T-cell (primary cell): ENCODE data around the gene MITF. TPM values are rescaled to one million over a fixed set of nuclear protein-coding genes. Genes with fewer than 3 reads are reported as not detected.

Experiments used
- ATAC-seq, 4 experiments: fragments of 200-7000 bp in 3 of 4; fragments of 150-1000 bp in 1 of 4; cut with Tn5 transposase; replicated peaks in 1 of 4; 1 replicate in 3 of 4; 2 replicates in 1 of 4; pipeline ENCODE4 v1.10.0; 2021; ENCODE audit warnings: moderate library complexity in 3 of 4, mild to moderate bottlenecking in 2 of 4, moderate number of reproducible peaks in 1 of 4
- CTCF ChIA-PET, 2 donors: fragments of 300-600 bp; sonication (Branson Sonifier 250); formaldehyde crosslinking; loops; one replicate each; lab custom pipeline; 2022; ENCODE audit warnings: antibody characterized with exemption in 2 of 2; lab: Charles Lee
- POLR2A ChIA-PET, 2 donors: fragments of 300-600 bp; sonication (Branson Sonifier 250); formaldehyde crosslinking; loops; one replicate each; lab custom pipeline; 2022; ENCODE audit warnings: antibody characterized with exemption in 2 of 2; lab: Charles Lee
- DNase-seq, 35 experiments: peaks; one replicate each; pipeline versions ENCODE4 v3.0.0 to v3.0.0-alpha.2; 2013 to 2023
- H3K27ac ChIP-seq: one replicate; pipeline ENCODE4 v1.5.1; 2013; ENCODE audit warnings: low read length
- H3K27me3 ChIP-seq, 2 experiments: replicated peaks in 1 of 2; 1 replicate in 1 of 2; 2 replicates in 1 of 2; pipeline versions ENCODE4 v1.6.1 to v1.7.0; 2013; ENCODE audit warnings: low read length in 1 of 2, mixed read lengths in 1 of 2; ENCODE audit not compliant: control insufficient read depth in 2 of 2, insufficient read depth in 2 of 2; ENCODE audit errors: extremely low read depth in 1 of 2
- H3K36me3 ChIP-seq, 2 donors: 1 replicate in 1 of 2; 2 replicates in 1 of 2; pipeline versions ENCODE4 v1.6.1 to v1.7.0; 2013; ENCODE audit warnings: low read length in 1 of 2; ENCODE audit not compliant: control insufficient read depth in 2 of 2, insufficient read depth in 1 of 2; ENCODE audit errors: extremely low read depth in 1 of 2
- H3K4me1 ChIP-seq, 2 experiments: 1 replicate in 1 of 2; 2 replicates in 1 of 2; pipeline versions ENCODE4 v1.6.1 to v1.7.0; 2013; ENCODE audit warnings: low read length in 2 of 2, mixed read lengths in 1 of 2; ENCODE audit not compliant: insufficient read depth in 2 of 2, control insufficient read depth in 1 of 2; ENCODE audit errors: extremely low read depth in 1 of 2
- H3K4me3 ChIP-seq, 2 donors: 1 replicate in 1 of 2; 2 replicates in 1 of 2; pipeline versions ENCODE4 v1.5.1 to v1.7.0; 2013; ENCODE audit warnings: mild to moderate bottlenecking in 2 of 2, low read length in 1 of 2, moderate library complexity in 1 of 2; ENCODE audit not compliant: control insufficient read depth in 1 of 2; ENCODE audit errors: extremely low read depth in 1 of 2
- H3K9me3 ChIP-seq: 2 replicates; pipeline ENCODE4 v1.7.0; 2013
- H3K27ac Mint-ChIP-seq, 2 donors: one replicate each; pipeline ENCODE4 v1.8.0; 2020 to 2021; ENCODE audit warnings: mild to moderate bottlenecking in 2 of 2, mixed read lengths in 2 of 2
- H3K27me3 Mint-ChIP-seq, 2 donors: one replicate each; pipeline ENCODE4 v1.8.0; 2021 to 2022; ENCODE audit warnings: mixed read lengths in 2 of 2
- H3K36me3 Mint-ChIP-seq: one replicate; pipeline ENCODE4 v1.8.0; 2021; ENCODE audit warnings: mixed read lengths
- H3K4me1 Mint-ChIP-seq, 3 donors: one replicate each; pipeline ENCODE4 v1.8.0; 2020 to 2022; ENCODE audit warnings: mixed read lengths in 3 of 3, mild to moderate bottlenecking in 1 of 3
- H3K4me3 Mint-ChIP-seq, 3 donors: one replicate each; pipeline ENCODE4 v1.8.0; 2020 to 2022; ENCODE audit warnings: mild to moderate bottlenecking in 3 of 3, mixed read lengths in 3 of 3, moderate library complexity in 3 of 3
- H3K9me3 Mint-ChIP-seq, 3 donors: one replicate each; pipeline ENCODE4 v1.8.0; 2020 to 2022; ENCODE audit warnings: mixed read lengths in 3 of 3
- WGBS: methylation state at CpG from one replicate; pipeline ENCODE4 v1.1.5; 2013; ENCODE audit warnings: missing lambda C conversion rate; ENCODE audit not compliant: insufficient coverage; 5-methylcytosine and 5-hydroxymethylcytosine counted together
- total RNA-seq, 35 experiments: library from RNA in 6 of 35; stranded (reverse) in 6 of 35; fragments of 120-200 nt in 1 of 35; gene quantifications; one replicate each; pipeline versions ENCODE4 v1.2.1 to v1.2.4 and lab custom pipeline; 2013 to 2026

Gene MITF
- total RNA-seq, 5 donors from 2014 or later (not counting 1 experiment from before 2014, with no cell fraction given), result 0.09 to 0.51 (median 0.24) TPM; not detected in 1

DNA sequence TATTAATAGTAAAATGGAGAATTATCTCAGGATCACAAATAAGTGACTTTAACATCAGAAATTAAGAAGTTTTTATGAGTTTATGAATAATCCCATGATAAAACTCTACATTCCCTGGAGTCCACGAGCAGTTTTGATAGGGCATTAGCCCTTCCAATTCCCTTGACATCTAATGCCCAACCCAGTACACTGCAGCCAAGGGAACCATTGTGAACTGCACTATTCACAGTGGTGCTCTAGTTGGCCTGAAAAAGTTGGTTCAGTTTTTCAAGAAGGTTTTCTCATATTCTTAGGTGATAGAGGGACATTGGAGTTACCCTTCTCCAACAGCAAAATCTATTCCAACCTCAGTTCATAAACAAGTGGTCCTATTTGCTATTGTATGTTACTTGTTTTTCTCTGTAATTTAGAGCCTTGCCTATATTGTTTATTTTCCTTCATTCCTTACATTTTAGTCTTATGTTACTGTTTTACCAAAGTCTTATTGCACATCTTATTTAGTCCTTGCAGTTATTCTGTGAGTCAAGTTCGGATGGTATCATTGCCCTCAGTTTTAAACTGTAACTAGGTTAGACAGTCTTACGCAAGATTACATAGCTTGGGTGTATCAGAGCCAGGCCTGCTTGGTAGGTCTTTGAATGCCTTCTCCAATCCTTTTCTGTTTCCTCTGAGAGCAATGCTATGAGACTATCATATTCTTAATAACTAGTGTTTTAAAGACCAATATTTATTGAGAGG, 202.3 kb downstream of the MITF start:
- no peak overlapping the region for H3K27ac ChIP-seq
- no peak overlapping the region for H3K4me3 ChIP-seq
- Mint-ChIP-seq H3K4me3 (no peak overlapping the region), H3K9me3 (no peaks in the 10 kb centered on the region), H3K36me3 (no peaks in the 10 kb centered on the region), H3K27ac (no peak overlapping the region), H3K4me1 (no peaks in the 10 kb centered on the region), H3K27me3 (peaks cover 0 to 6% of the 10 kb centered on the region in 2 donors)
- no peaks in the 10 kb centered on the region for H3K36me3 ChIP-seq
- no peak for ATAC-seq
- ChIA-PET POLR2A (no interaction called here), CTCF (no interaction called here)
- no peaks in the 10 kb centered on the region for H3K9me3 ChIP-seq
- DNase-seq, result no peak
- H3K27me3 ChIP-seq, result no peaks in the 10 kb centered on the region
- WGBS, result no CpG with 5 or more reads among the region's 3 CpGs
- no peaks in the 10 kb centered on the region for H3K4me1 ChIP-seq

DNA sequence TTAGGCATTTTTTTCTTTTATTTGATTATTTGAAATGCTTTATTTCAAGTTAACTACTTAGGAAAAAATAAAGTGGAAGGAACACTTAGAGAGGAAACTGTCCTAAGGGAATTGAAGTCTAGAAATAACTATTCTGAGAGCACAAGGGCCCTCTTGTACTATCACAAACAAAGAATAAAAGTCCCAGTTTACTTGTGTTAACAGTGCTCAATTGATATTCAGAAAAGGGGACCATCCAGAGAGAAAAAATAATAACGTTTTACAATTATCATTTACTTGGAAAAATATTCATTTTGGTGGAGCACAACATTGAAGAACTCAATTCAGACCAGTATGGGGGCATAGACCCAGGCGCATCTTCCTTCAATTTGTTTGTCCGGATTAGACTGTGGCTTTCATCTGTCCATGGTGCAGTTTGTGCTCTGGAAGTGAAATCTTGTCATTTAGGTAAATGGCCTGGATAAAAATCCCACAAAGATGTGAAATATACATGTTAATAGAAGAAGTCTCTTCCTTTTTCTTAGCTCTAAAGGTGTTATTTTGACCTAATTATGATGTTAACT, 205.7 kb downstream of the MITF start:
- CTCF ChIA-PET, result no interaction called here
- H3K4me1 ChIP-seq, result no peaks in the 10 kb centered on the region

GRCh38 chr3:69948246-69948862, 209.1 kb downstream of the MITF start:
- no peak overlapping the region for H3K27ac ChIP-seq
- H3K9me3 ChIP-seq, result no peaks in the 10 kb centered on the region
- ChIA-PET CTCF (interaction anchor here in 1 of 2 donors (0.7 kb wide), 1 partner anchor 830 kb away, joined by 3 read pairs; no protein-coding TSS in a partner anchor), POLR2A (no interaction called here)
- no peaks in the 10 kb centered on the region for H3K27me3 Mint-ChIP-seq
- H3K4me3 ChIP-seq, result no peak overlapping the region
- ATAC-seq (no peak), DNase-seq (peak in 1 of 35 experiments; percentile 3)
- H3K27ac Mint-ChIP-seq, result no peak overlapping the region
- no peaks in the 10 kb centered on the region for H3K36me3 Mint-ChIP-seq
- H3K9me3 Mint-ChIP-seq, result no peaks in the 10 kb centered on the region
- H3K27me3 ChIP-seq, result no peaks in the 10 kb centered on the region
- H3K4me3 Mint-ChIP-seq, result no peak overlapping the region
- WGBS, result no CpG with 5 or more reads among the region's 4 CpGs
- no peaks in the 10 kb centered on the region for H3K4me1 Mint-ChIP-seq
- no peaks in the 10 kb centered on the region for H3K36me3 ChIP-seq
- no peaks in the 10 kb centered on the region for H3K4me1 ChIP-seq

More for the DNA sequence above, 205.7 kb downstream of the MITF start:
- no peaks in the 10 kb centered on the region for H3K4me1 Mint-ChIP-seq
- Histone ChIP-seq H3K27ac (no peak overlapping the region), H3K27me3 (no peaks in the 10 kb centered on the region), H3K9me3 (no peaks in the 10 kb centered on the region), H3K4me3 (no peak overlapping the region), H3K36me3 (no peaks in the 10 kb centered on the region)
- no peak for DNase-seq
- POLR2A ChIA-PET, result no interaction called here
- no peaks in the 10 kb centered on the region for H3K36me3 Mint-ChIP-seq
- H3K27me3 Mint-ChIP-seq, result no peaks in the 10 kb centered on the region
- H3K27ac Mint-ChIP-seq, result no peak overlapping the region
- H3K9me3 Mint-ChIP-seq, result no peaks in the 10 kb centered on the region
- no peak for ATAC-seq
- whole genome bisulfite sequencing, result no CpG with 5 or more reads among the region's 3 CpGs
- no peak overlapping the region for H3K4me3 Mint-ChIP-seq

DNA sequence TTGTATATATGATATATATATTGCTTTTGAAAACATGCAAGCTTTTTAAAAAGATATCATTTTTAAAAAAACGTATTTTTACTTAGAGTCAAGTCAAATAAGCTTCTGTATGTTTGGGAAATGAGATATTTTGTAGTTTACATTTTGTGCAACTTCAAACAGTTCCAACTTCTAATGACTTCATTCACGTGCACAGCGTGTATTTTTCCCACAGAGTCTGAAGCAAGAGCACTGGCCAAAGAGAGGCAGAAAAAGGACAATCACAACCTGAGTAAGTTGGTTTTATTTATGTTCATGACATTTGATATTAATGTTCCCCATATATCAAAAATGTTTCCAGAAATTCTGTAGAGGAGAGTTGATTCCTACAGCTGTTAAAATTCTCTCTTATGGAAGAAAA, 212.4 kb downstream of the MITF start:
- POLR2A ChIA-PET, result no interaction called here
- ATAC-seq, result no peak
- Histone ChIP-seq H3K36me3 (no peaks in the 10 kb centered on the region), H3K27me3 (no peaks in the 10 kb centered on the region), H3K9me3 (no peaks in the 10 kb centered on the region), H3K27ac (no peak overlapping the region), H3K4me1 (no peaks in the 10 kb centered on the region), H3K4me3 (no peak overlapping the region)
- Mint-ChIP-seq H3K27me3 (no peaks in the 10 kb centered on the region), H3K4me3 (no peak overlapping the region), H3K9me3 (no peaks in the 10 kb centered on the region), H3K4me1 (no peaks in the 10 kb centered on the region), H3K36me3 (no peaks in the 10 kb centered on the region), H3K27ac (no peak overlapping the region)
- DNase-seq, result no peak
- no CpG with 5 or more reads among the region's 3 CpGs for WGBS
- CTCF ChIA-PET, result no interaction called here

DNA sequence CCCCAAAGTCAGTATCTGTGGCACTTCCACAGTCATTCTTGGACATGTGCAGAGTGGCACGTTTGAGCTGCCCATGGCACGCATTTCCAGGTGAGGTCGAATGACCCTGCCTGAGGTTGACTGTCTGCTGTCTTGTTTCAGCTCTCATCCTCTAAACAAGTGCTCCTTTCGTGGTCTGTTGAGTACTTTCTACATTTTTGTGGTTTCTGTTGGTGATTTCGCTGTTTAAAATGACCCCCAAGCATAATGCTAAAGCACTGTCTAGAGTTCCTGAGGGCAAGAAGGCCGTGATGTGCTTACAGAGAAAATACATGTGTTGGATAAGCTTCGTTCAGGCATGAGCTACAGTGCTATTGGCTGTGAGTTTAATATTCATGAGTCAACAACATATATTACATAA, 220.3 kb downstream of the MITF start:
- POLR2A ChIA-PET, result no interaction called here
- no peak for ATAC-seq
- Mint-ChIP-seq H3K4me3 (no peak overlapping the region), H3K27ac (no peak overlapping the region), H3K9me3 (no peaks in the 10 kb centered on the region), H3K4me1 (no peaks in the 10 kb centered on the region), H3K36me3 (no peaks in the 10 kb centered on the region), H3K27me3 (no peaks in the 10 kb centered on the region)
- Histone ChIP-seq H3K4me3 (no peak overlapping the region), H3K27me3 (no peaks in the 10 kb centered on the region), H3K4me1 (no peaks in the 10 kb centered on the region), H3K27ac (no peak overlapping the region), H3K36me3 (no peaks in the 10 kb centered on the region), H3K9me3 (no peaks in the 10 kb centered on the region)
- CTCF ChIA-PET, result no interaction called here
- 100% methylated on average over 3 of the region's 7 CpGs for WGBS
- no peak for DNase-seq

GRCh38 chr3:69961706-69962439, 222.6 kb downstream of the MITF start:
- Mint-ChIP-seq H3K27ac (no peak overlapping the region), H3K9me3 (no peaks in the 10 kb centered on the region), H3K36me3 (no peaks in the 10 kb centered on the region), H3K4me3 (no peak overlapping the region), H3K4me1 (no peaks in the 10 kb centered on the region), H3K27me3 (no peaks in the 10 kb centered on the region)
- DNase-seq, result no peak
- Histone ChIP-seq H3K4me1 (no peaks in the 10 kb centered on the region), H3K27me3 (no peaks in the 10 kb centered on the region), H3K27ac (no peak overlapping the region), H3K4me3 (no peak overlapping the region), H3K36me3 (no peaks in the 10 kb centered on the region), H3K9me3 (no peaks in the 10 kb centered on the region)
- CTCF ChIA-PET, result no interaction called here
- no CpG with 5 or more reads among the region's 5 CpGs for WGBS
- no peak for ATAC-seq
- POLR2A ChIA-PET, result interaction anchor here in 1 of 2 donors (0.6 kb wide), 1 partner anchor 192 kb away, joined by 3 read pairs; no protein-coding TSS in a partner anchor
